ENCODE data around the gene IRF7. TPM values are rescaled to one million over a fixed set of nuclear protein-coding genes. Genes with fewer than 3 reads are reported as not detected.

Gene IRF7
- total RNA-seq, 4 donors from 2014 or later: 33.7 to 40.9 (median 36.6) TPM

GRCh38 chr11:565921-566509 is 49.7 kb downstream of the IRF7 start:
- WGBS, 2 donors: 72 to 76% methylated on average over 11 to 12 of the region's 12 CpGs
- TF ChIP-seq CTCF (IDR thresholded peaks at IDR 0.05) (no peak), POLR2A (IDR thresholded peaks at IDR 0.05) (no peak)
- no peak overlapping the region for H3K4me3 ChIP-seq (ENCODE audit: low read depth, poor library complexity, severe bottlenecking)
- intact Hi-C loops (cut with DNase I; ENCODE audit: low total_unique reads): no loop called here
- no peak for DNase-seq (ENCODE audit: low spot score in 2 of 2)

- no peak for TF ChIP-seq CTCF (IDR thresholded peaks at IDR 0.05)
- TF ChIP-seq POLR2A (IDR thresholded peaks at IDR 0.05): no peak
- WGBS, 2 donors: 50 to 60% methylated on average over 10 to 11 of the region's 12 CpGs
- no peak for DNase-seq (ENCODE audit: low spot score in 2 of 2)
- H3K4me3 ChIP-seq (ENCODE audit: low read depth, poor library complexity, severe bottlenecking): no peak overlapping the region
- intact Hi-C loops (cut with DNase I; ENCODE audit: low total_unique reads): no loop called here
Observed at GRCh38 chr11:563812-564578, 51.8 kb downstream of the IRF7 start.

GRCh38 chr11:563066-563811 is 52.5 kb downstream of the IRF7 start:
- 84 to 87% methylated on average over 12 to 18 of the region's 18 CpGs for WGBS, 2 donors
- DNase-seq (ENCODE audit: low spot score in 2 of 2): no peak
- H3K4me3 ChIP-seq (ENCODE audit: low read depth, poor library complexity, severe bottlenecking): no peak overlapping the region
- intact Hi-C loops (cut with DNase I; ENCODE audit: low total_unique reads): no loop called here
- TF ChIP-seq CTCF (IDR thresholded peaks at IDR 0.05) (no peak), POLR2A (IDR thresholded peaks at IDR 0.05) (no peak)

MicroRNAs encoded within 50 kb of the gene (microRNA counts, 767-probe panel; counts per million panel counts)
- microRNA hsa-miR-210: 0 to 358 counts per million in 2 donors

Small RNAs within 50 kb of the gene (microRNA-seq; reads per million reads assigned to microRNA genes)
- gene MIR210 (ENCODE audit: borderline number of aligned reads in 1 of 2, borderline replicate concordance in 2 of 2): 219 to 230 reads per million in 2 donors

Other genes starting within 250 kb of the IRF7 start
- 10 to 100 TPM in 1 of 4 donors, 1 to 10 TPM in 3; 1.8 to 20.0 (median 5.0) TPM for gene B4GALNT4, start 246.5 kb downstream of the IRF7 start, total RNA-seq
- gene PKP3, start 221.7 kb downstream of the IRF7 start, total RNA-seq: 100 to 1,000 TPM; 612 to 880 (median 754) TPM
- 10 to 100 TPM; 15.1 to 23.2 (median 19.0) TPM for gene SIGIRR, start 201.0 kb downstream of the IRF7 start, total RNA-seq
- 100 to 1,000 TPM in 2 of 4 donors, 10 to 100 TPM in 2; 55.7 to 116 (median 92.1) TPM for gene ANO9, start 173.9 kb downstream of the IRF7 start, total RNA-seq
- gene PTDSS2, start 165.7 kb downstream of the IRF7 start, total RNA-seq: 100 to 1,000 TPM in 1 of 4 donors, 10 to 100 TPM in 3; 35.0 to 108 (median 38.7) TPM
- gene RNH1, start 108.7 kb downstream of the IRF7 start, total RNA-seq: 100 to 1,000 TPM; 419 to 465 (median 446) TPM
- 100 to 1,000 TPM in 3 of 4 donors, 10 to 100 TPM in 1; 98.5 to 196 (median 117) TPM for gene HRAS, start 80.4 kb downstream of the IRF7 start, total RNA-seq
- gene LRRC56, start 78.4 kb downstream of the IRF7 start, total RNA-seq: 1 to 10 TPM; 1.5 to 2.7 (median 1.8) TPM
- 10 to 100 TPM in 2 of 4 donors, 1 to 10 TPM in 2; 7.6 to 20.4 (median 11.2) TPM for gene LMNTD2, start 55.2 kb downstream of the IRF7 start, total RNA-seq
- gene RASSF7, start 55.0 kb downstream of the IRF7 start, total RNA-seq: 100 to 1,000 TPM in 3 of 4 donors, 10 to 100 TPM in 1; 99.7 to 174 (median 139) TPM
- 10 to 100 TPM; 30.0 to 55.2 (median 31.5) TPM for gene PHRF1, start 39.5 kb downstream of the IRF7 start, total RNA-seq
- not detected for gene CDHR5, start 9.0 kb upstream of the IRF7 start, total RNA-seq
- not detected for gene SCT, start 11.2 kb upstream of the IRF7 start, total RNA-seq
- 1 to 10 TPM in 1 of 4 donors, under 1 TPM in 1, not detected in 2; 0.23 to 2.0 TPM for gene DRD4, start 21.3 kb upstream of the IRF7 start, total RNA-seq
- gene DEAF1, start 79.3 kb upstream of the IRF7 start, total RNA-seq: 10 to 100 TPM; 31.1 to 57.0 (median 39.6) TPM
- gene TMEM80, start 79.9 kb upstream of the IRF7 start, total RNA-seq: 10 to 100 TPM; 28.9 to 70.9 (median 42.9) TPM
- 100 to 1,000 TPM; 143 to 242 (median 164) TPM for gene EPS8L2, start 90.3 kb upstream of the IRF7 start, total RNA-seq
- gene TALDO1, start 131.5 kb upstream of the IRF7 start, total RNA-seq: 100 to 1,000 TPM; 167 to 249 (median 183) TPM
- 10 to 100 TPM; 30.9 to 52.4 (median 39.8) TPM for gene GATD1, start 161.5 kb upstream of the IRF7 start, total RNA-seq
- gene CEND1, start 174.1 kb upstream of the IRF7 start, total RNA-seq: not detected
- 10 to 100 TPM; 10.9 to 19.2 (median 14.8) TPM for gene SLC25A22, start 182.3 kb upstream of the IRF7 start, total RNA-seq
- gene PIDD1, start 189.3 kb upstream of the IRF7 start, total RNA-seq: 10 to 100 TPM; 16.4 to 44.3 (median 24.5) TPM
- 1,000 to 10,000 TPM in 1 of 4 donors, 100 to 1,000 TPM in 3; 479 to 1,471 (median 745) TPM for gene RPLP2, start 194.0 kb upstream of the IRF7 start, total RNA-seq
- 10 to 100 TPM; 55.5 to 99.7 (median 72.4) TPM for gene PNPLA2, start 203.0 kb upstream of the IRF7 start, total RNA-seq
- gene CRACR2B, start 212.0 kb upstream of the IRF7 start, total RNA-seq: 10 to 100 TPM; 14.5 to 47.9 (median 32.3) TPM
- gene CD151, start 217.0 kb upstream of the IRF7 start, total RNA-seq: 100 to 1,000 TPM; 124 to 186 (median 157) TPM
- 10 to 100 TPM; 39.1 to 61.2 (median 51.4) TPM for gene POLR2L, start 226.6 kb upstream of the IRF7 start, total RNA-seq
- gene TSPAN4, start 226.9 kb upstream of the IRF7 start, total RNA-seq: 10 to 100 TPM; 57.3 to 88.3 (median 70.7) TPM

Measured in lower leg skin (tissue), 4 donors.